Right lobe of liver (tissue), 6 donors: ENCODE data around the gene ELANE. TPM values are rescaled to one million over a fixed set of nuclear protein-coding genes. Genes with fewer than 3 reads are reported as not detected.

Experiments used
- ATAC-seq, 4 donors: fragments of 200-7000 bp; cut with Tn5 transposase; one replicate each; pipeline ENCODE4 v1.9.1; 2020; ENCODE audit warnings: mild to moderate bottlenecking in 4 of 4, moderate library complexity in 4 of 4
- DNase-seq, 3 donors: peaks; one replicate each; pipeline ENCODE4 v3.0.0-alpha.2; 2020
- H3K27ac ChIP-seq, 3 donors: fragments of 200-600 bp; one replicate each; pipeline ENCODE4 v1.8.0; 2022
- H3K27me3 ChIP-seq, 2 donors: fragments of 200-600 bp; one replicate each; pipeline ENCODE4 v1.8.0; 2022
- H3K36me3 ChIP-seq, 4 donors: fragments of 200-600 bp; sonication (generic) in 1 of 4; one replicate each; pipeline versions ENCODE4 v1.5.1 to v1.8.0; 2017 to 2022; ENCODE audit warnings: control low read depth in 1 of 4
- H3K4me1 ChIP-seq, 4 donors: fragments of 200-600 bp; sonication (generic) in 1 of 4; one replicate each; pipeline versions ENCODE4 v1.5.1 to v1.8.0; 2017 to 2022; ENCODE audit warnings: control low read depth in 1 of 4
- H3K4me3 ChIP-seq, 3 donors: fragments of 200-600 bp; one replicate each; pipeline ENCODE4 v1.8.0; 2022
- H3K9me3 ChIP-seq, 4 donors: fragments of 200-600 bp; sonication (generic) in 1 of 4; one replicate each; pipeline versions ENCODE4 v1.5.1 to v1.8.0; 2017 to 2022; ENCODE audit warnings: control low read depth in 1 of 4
- POLR2A ChIP-seq: fragments of 450-650 bp; IDR thresholded peaks from one replicate; pipeline ENCODE4 v1.6.1; 2017; ENCODE audit warnings: antibody characterized with exemption, mild to moderate bottlenecking
- WGBS: methylation state at CpG from one replicate; pipeline ENCODE4 v1.1.6; 2018; ENCODE audit warnings: low coverage, low lambda C conversion rate; ENCODE audit not compliant: insufficient coverage; ENCODE audit errors: missing lambda C conversion rate; 5-methylcytosine and 5-hydroxymethylcytosine counted together
- intact Hi-C, 2 donors: fragments of 100-400 bp; cut with DNase I; formaldehyde crosslinking; loops; one replicate each; pipeline versions ENCODE4 v1.11.2 to v1.14.1; 2022
- total RNA-seq, 6 experiments: library from RNA; depleted of rRNA in 2 of 6; stranded (reverse); fragments of >200 nt in 2 of 6; fragmentation: NEBNext Ultra II Directional in 3 of 6; extraction: Animal tissue kit (Norgen Biotek cat#: 25700) in 3 of 6; gene quantifications; one replicate each; pipeline versions ENCODE4 v1.1.0 to v1.2.4, GENCODE V29; 2016 to 2023
- TF ChIP-seq, protein P1 (sequence below), 4 donors: fragments of 200-600 bp in 3 of 4; fragments of 450-650 bp in 1 of 4; IDR thresholded peaks; one replicate each; pipeline versions ENCODE4 v1.5.1 to v1.8.0; 2016 to 2022; ENCODE audit warnings: antibody characterized with exemption in 4 of 4, mild to moderate bottlenecking in 2 of 4
- donor health status: DM: no; HTN: yes; CAD: no.
- donor health status: DM: no; HTN: no; CAD: no.
- donor health status: DM: no; HTN: no; CAD: no.
- donor health status: DM: no; HTN: yes; CAD: no.
- donor health status: DM: no; HTN: yes; CAD: no.

The ELANE gene
- total RNA-seq, 6 experiments from 2014 or later: 0.59 to 4.2 (median 3.3) TPM; not detected in 3

DNA sequence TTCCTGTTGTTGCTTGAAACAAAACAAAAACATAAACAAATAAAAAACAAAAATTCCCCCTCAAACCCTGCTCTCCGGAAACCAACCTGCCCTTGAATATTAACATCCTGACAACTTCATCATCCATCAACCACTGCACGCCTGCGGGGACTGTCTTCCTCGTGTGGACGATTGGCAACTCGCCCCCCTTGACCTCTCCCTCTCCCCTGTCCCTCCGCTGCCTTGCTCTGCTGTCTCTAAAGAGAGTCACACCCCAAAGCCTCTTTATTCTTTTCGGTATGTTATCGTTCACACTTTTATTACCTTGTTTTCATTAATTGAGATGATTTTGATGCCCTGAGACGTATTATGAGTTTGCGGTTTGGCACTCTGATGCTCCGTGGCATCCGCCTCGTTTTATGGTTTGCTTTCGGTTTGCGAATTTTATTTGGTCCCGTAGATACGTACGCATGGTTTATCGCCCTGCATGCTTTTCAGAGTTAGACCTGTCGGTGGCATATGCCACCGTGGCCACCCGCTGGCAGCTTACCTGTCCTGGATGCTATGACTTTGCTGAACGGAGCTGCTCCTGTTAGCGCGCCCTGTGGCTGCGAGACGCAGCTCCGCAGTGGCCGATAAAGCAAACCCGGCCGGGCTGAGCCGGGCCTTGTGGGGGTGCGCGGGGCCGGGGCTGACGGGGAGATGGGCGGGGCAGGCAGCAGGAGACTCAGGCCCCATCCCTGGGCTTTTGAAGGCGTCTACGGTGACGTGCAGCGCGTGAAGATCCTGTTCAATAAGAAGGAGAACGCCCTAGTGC lies 44.3 kb upstream of the ELANE start:
- Histone ChIP-seq H3K27me3 (no peaks in the 10 kb centered on the region), H3K27ac (no peak overlapping the region), H3K4me3 (no peak overlapping the region), H3K4me1 (no peaks in the 10 kb centered on the region), H3K36me3 (peaks cover 34 to 94% (median 67%) of the 10 kb centered on the region in 4 donors), H3K9me3 (no peaks in the 10 kb centered on the region)
- ATAC-seq (no peak), DNase-seq (no peak)
- TF ChIP-seq, protein P1, sequence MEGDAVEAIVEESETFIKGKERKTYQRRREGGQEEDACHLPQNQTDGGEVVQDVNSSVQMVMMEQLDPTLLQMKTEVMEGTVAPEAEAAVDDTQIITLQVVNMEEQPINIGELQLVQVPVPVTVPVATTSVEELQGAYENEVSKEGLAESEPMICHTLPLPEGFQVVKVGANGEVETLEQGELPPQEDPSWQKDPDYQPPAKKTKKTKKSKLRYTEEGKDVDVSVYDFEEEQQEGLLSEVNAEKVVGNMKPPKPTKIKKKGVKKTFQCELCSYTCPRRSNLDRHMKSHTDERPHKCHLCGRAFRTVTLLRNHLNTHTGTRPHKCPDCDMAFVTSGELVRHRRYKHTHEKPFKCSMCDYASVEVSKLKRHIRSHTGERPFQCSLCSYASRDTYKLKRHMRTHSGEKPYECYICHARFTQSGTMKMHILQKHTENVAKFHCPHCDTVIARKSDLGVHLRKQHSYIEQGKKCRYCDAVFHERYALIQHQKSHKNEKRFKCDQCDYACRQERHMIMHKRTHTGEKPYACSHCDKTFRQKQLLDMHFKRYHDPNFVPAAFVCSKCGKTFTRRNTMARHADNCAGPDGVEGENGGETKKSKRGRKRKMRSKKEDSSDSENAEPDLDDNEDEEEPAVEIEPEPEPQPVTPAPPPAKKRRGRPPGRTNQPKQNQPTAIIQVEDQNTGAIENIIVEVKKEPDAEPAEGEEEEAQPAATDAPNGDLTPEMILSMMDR (IDR thresholded peaks at IDR 0.05): no peak
- no peak for TF ChIP-seq POLR2A
- intact Hi-C loops: no loop called here
- 87% methylated on average over 30 of the region's 44 CpGs for WGBS

DNA sequence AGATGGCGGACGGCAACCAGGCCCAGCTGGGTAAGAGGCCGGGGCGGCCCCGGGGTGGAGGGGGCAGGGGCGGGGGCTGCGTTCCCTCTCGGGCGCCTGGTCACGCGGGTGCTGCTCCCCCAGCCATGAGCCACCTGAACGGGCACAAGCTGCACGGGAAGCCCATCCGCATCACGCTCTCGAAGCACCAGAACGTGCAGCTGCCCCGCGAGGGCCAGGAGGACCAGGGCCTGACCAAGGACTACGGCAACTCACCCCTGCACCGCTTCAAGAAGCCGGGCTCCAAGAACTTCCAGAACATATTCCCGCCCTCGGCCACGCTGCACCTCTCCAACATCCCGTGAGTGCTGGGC lies 43.7 kb upstream of the ELANE start:
- H3K9me3 ChIP-seq: no peaks in the 10 kb centered on the region
- TF ChIP-seq, protein P1 (IDR thresholded peaks at IDR 0.05): no peak
- TF ChIP-seq POLR2A: no peak
- ATAC-seq (no peak), DNase-seq (no peak)
- no peaks in the 10 kb centered on the region for H3K27me3 ChIP-seq
- no peak overlapping the region for H3K27ac ChIP-seq
- no CpG with 5 or more reads among the region's 26 CpGs for WGBS
- no peaks in the 10 kb centered on the region for H3K4me1 ChIP-seq
- peaks cover 34 to 89% (median 65%) of the 10 kb centered on the region in 4 donors for H3K36me3 ChIP-seq
- H3K4me3 ChIP-seq: no peak overlapping the region
- intact Hi-C loops: no loop called here

DNA sequence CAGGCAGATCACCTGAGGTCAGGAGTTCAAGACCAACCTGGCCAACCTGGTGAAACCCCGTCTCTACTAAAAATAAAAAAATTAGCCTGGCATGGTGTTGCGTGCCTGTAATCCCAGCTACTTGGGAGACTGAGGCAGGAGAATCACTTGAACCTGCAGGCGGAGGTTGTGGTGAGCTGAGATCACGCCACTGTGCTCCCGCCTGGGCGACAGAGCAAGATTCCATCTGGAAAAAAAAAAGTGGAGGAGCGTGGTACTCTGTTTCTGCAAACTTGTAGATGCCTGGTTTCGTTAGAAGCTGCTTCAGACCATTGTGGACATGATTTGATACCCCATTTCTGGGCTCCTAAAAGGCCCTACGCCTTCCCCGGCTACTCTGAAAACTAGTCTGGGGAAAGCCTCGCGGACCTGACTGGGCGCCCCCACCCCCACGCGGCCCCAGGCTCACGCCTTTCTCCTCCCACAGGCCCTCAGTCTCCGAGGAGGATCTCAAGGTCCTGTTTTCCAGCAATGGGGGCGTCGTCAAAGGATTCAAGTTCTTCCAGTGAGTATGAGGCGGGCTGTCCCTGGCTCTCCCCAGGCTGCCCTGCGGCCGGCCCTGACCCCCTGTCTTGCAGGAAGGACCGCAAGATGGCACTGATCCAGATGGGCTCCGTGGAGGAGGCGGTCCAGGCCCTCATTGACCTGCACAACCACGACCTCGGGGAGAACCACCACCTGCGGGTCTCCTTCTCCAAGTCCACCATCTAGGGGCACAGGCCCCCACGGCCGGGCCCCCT lies 41.8 kb upstream of the ELANE start:
- H3K36me3 ChIP-seq: peaks cover 34 to 71% (median 50%) of the 10 kb centered on the region in 4 donors
- no peak overlapping the region for H3K4me3 ChIP-seq
- DNase-seq (no peak), ATAC-seq (no peak)
- H3K27me3 ChIP-seq: no peaks in the 10 kb centered on the region
- no peak overlapping the region for H3K27ac ChIP-seq
- H3K4me1 ChIP-seq: no peaks in the 10 kb centered on the region
- intact Hi-C loops: no loop called here
- H3K9me3 ChIP-seq: no peaks in the 10 kb centered on the region
- 76% methylated on average over 9 of the region's 30 CpGs for WGBS
- TF ChIP-seq, protein P1 (IDR thresholded peaks at IDR 0.05): no peak
- TF ChIP-seq POLR2A: no peak

DNA sequence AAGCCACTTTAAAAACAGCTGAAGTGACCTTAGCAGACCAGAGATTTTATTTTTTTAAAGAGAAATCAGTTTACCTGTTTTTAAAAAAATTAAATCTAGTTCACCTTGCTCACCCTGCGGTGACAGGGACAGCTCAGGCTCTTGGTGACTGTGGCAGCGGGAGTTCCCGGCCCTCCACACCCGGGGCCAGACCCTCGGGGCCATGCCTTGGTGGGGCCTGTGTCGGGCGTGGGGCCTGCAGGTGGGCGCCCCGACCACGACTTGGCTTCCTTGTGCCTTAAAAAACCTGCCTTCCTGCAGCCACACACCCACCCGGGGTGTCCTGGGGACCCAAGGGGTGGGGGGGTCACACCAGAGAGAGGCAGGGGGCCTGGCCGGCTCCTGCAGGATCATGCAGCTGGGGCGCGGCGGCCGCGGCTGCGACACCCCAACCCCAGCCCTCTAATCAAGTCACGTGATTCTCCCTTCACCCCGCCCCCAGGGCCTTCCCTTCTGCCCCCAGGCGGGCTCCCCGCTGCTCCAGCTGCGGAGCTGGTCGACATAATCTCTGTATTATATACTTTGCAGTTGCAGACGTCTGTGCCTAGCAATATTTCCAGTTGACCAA lies 41.1 kb upstream of the ELANE start:
- no peaks in the 10 kb centered on the region for H3K9me3 ChIP-seq
- ATAC-seq (peak in 1 of 4 donors; percentile 4), DNase-seq (no peak)
- 81% methylated on average over 9 of the region's 25 CpGs for WGBS
- intact Hi-C loops: no loop called here
- TF ChIP-seq, protein P1 (IDR thresholded peaks at IDR 0.05): no peak
- no peak for TF ChIP-seq POLR2A
- no peaks in the 10 kb centered on the region for H3K27me3 ChIP-seq
- peaks cover 29 to 64% (median 44%) of the 10 kb centered on the region in 4 donors for H3K36me3 ChIP-seq
- no peak overlapping the region for H3K27ac ChIP-seq
- H3K4me1 ChIP-seq: no peaks in the 10 kb centered on the region
- H3K4me3 ChIP-seq: no peak overlapping the region
